Sigmoid colon (tissue), 4 donors: ENCODE data around the gene ACOX1.

Source experiments
- CTCF ChIP-seq, 4 experiments: fragments of 450-650 bp in 3 of 4; fragments of 200-600 bp in 1 of 4; IDR thresholded peaks; one replicate each; pipeline ENCODE4 v1.5.1; 2016 to 2019; ENCODE audit warnings: antibody characterized with exemption in 4 of 4, mild to moderate bottlenecking in 3 of 4, moderate library complexity in 2 of 4
- EP300 ChIP-seq, 4 donors: sonication (generic); formaldehyde crosslinking; IDR thresholded peaks; one replicate each; pipeline ENCODE4 v1.6.1; 2017; ENCODE audit warnings: antibody characterized with exemption in 4 of 4
- POLR2A ChIP-seq, 2 donors: fragments of 450-650 bp; IDR thresholded peaks; one replicate each; pipeline ENCODE4 v1.6.1; 2016; ENCODE audit warnings: antibody characterized with exemption in 2 of 2, mild to moderate bottlenecking in 2 of 2, moderate library complexity in 2 of 2
- POLR2AphosphoS5 ChIP-seq, 4 donors: sonication (generic); formaldehyde crosslinking; IDR thresholded peaks; one replicate each; pipeline ENCODE4 v1.6.1; 2017; ENCODE audit warnings: antibody characterized with exemption in 4 of 4

GRCh38 chr17:76002100-76002499 is 23.1 kb upstream of the ACOX1 start:
- TF ChIP-seq CTCF (IDR thresholded peaks at IDR 0.05) (no peak), POLR2A (IDR thresholded peaks at IDR 0.05) (no peak), EP300 (IDR thresholded peaks at IDR 0.05) (no peak), POLR2AphosphoS5 (IDR thresholded peaks at IDR 0.05) (no peak)
